Measurements from ENCODE around the gene TASP1.

- TF ChIP-seq POLR2AphosphoS5 (IDR thresholded peaks at IDR 0.05; ENCODE audit: low read depth, low read length) (no peak), POLR2A (IDR thresholded peaks at IDR 0.05; ENCODE audit: low read depth, low read length) (no peak), TAF1 (IDR thresholded peaks at IDR 0.05; ENCODE audit: borderline replicate concordance, low read depth, low read length) (no peak)
Observed at GRCh38 chr20:13661070-13661685, 22.4 kb upstream of the TASP1 start.

All from GM12892 (cell line).